ENCODE data around the gene STK32B.

- no peak for TF ChIP-seq CTCF (conservative IDR thresholded peaks at IDR 0.05; ENCODE audit: low read depth in 2 of 2)
- no peak for TF ChIP-seq EZH2 (IDR thresholded peaks at IDR 0.05; ENCODE audit: low read depth, unreplicated experiment)
- no peak for TF ChIP-seq STAT1 (IDR thresholded peaks at IDR 0.05; ENCODE audit: unreplicated experiment)
- TF ChIP-seq POLR2AphosphoS5 (IDR thresholded peaks at IDR 0.05; ENCODE audit: low read depth), result no peak
- no peak for TF ChIP-seq REST (IDR thresholded peaks at IDR 0.05; ENCODE audit: unreplicated experiment)
- no peak for TF ChIP-seq EZH2phosphoT487 (IDR thresholded peaks at IDR 0.05; ENCODE audit: unreplicated experiment)
- no peak for TF ChIP-seq ETS1 (IDR thresholded peaks at IDR 0.05)
- no peak for TF ChIP-seq CREB1 (CRISPR knock-in tag; IDR thresholded peaks at IDR 0.05; ENCODE audit: low read depth)
- no peak for TF ChIP-seq ZNF331 (CRISPR knock-in tag; IDR thresholded peaks at IDR 0.05; ENCODE audit: low read depth)
- no peak for TF ChIP-seq NANOG (IDR thresholded peaks at IDR 0.05; ENCODE audit: borderline replicate concordance)
Observed at GRCh38 chr4:5479518-5480060, 428.3 kb downstream of the STK32B start.
